Activated CD8-positive, alpha-beta memory T cell treated with anti-CD3 and anti-CD28 coated beads for 48 hours (primary cell): ENCODE measurements around the gene CPNE6.
A peak's percentile ranks its signal among the peaks of the same experiment; 100 is the strongest.
"Not testable (repeated sequence)": the region's sequence is repeated elsewhere in the genome, so short reads cannot be mapped to it uniquely, and the experiment has no call there.

ENCODE experiments used
- DNase-seq, 3 experiments: peaks; one replicate each; pipeline ENCODE4 v3.0.0-alpha.2; 2020; ENCODE audit warnings: low read depth in 2 of 3, low spot score in 2 of 3

Gene CPNE6

DNA sequence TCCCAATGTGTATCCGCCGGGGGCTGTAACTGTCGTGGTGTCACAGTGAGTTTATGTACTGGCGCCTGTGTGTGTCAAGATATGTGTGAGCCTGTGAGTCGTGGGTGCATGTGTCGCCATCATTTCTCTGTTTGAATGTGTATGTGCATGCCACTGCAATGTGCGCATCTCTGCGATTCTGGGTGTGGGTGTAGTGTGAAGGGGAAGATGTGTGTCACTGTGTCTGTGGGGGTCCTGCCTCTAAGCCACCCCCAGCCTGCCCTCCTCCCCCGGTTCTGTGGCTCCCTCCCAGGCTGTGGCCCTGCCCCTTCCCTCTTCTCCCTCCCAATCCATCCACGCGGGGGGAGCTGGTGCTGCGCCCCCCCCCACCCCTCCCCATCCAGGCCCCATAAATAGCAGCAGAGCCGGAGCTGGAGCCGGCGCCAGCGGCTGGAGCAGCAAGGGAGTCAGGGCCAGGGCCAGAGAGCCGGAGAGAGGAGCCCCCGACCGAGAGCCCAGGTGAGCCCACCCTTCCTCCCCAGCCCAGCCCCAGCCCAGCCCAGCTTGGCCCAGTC lies at the start of gene CPNE6:
CPNE6 (plus strand) TSS at position 419 of the 554 bp plus-strand sequence. CDS start 1,375 bp downstream, outside the sequence.
- peak in 1 of 3 experiments; percentile 30 for DNase-seq

DNA sequence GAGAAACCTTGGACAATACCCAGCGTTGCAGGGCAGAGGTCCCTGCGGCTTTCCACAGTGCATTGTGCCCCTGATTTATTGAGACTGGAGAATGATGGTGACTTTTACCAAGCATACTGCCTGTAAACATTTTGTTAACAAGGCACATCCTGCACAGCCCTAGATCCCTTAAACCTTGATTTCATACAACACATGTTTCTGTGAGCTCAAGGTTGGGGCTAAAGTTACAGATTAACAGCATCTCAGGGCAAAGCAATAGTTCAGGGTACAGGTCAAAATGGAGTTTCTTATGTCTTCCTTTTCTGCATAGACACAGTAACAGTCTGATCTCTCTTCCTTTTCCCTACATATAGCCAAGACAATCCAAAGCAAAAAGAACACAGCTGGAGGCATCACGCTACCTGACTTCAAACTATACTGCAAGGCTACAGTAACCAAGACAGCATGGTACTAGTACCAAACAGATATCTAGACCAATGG lies 46.4 kb upstream of the CPNE6 start:
- not testable (repeated sequence) for DNase-seq

DNA sequence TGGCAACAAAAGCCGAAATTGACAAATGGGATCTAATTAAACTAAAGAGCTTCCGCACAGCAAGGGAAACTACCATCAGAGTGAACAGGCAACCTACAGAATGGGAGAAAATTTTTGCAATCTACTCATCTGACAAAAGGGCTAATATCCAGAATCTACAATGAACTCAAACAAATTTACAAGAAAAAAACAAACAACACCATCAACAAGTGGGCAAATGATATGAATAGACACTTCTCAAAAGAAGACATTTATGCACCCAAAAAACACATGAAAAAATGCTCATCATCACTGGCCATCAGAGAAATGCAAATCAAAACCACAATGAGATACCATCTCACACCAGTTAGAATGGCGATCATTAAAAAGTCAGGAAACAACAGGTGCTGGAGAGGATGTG lies 41.7 kb upstream of the CPNE6 start:
- DNase-seq, result not testable (repeated sequence)

DNA sequence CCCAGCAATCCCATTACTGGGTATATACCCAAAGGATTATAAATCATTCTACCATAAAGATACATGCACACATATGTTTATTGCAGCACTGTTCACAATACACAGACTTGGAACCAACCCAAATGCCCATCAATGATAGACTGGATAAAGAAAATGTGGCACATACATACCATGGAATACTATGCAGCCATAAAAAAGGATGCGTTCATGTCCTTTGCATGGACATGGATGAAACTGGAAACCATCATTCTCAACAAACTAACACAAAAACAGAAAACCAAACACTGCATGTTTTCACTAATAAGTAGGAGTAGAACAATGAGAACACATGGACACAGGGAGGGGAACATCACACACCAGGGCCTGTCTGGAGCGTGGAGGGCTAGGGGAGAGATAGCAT lies 40.0 kb upstream of the CPNE6 start:
- not testable (repeated sequence) for DNase-seq

DNA sequence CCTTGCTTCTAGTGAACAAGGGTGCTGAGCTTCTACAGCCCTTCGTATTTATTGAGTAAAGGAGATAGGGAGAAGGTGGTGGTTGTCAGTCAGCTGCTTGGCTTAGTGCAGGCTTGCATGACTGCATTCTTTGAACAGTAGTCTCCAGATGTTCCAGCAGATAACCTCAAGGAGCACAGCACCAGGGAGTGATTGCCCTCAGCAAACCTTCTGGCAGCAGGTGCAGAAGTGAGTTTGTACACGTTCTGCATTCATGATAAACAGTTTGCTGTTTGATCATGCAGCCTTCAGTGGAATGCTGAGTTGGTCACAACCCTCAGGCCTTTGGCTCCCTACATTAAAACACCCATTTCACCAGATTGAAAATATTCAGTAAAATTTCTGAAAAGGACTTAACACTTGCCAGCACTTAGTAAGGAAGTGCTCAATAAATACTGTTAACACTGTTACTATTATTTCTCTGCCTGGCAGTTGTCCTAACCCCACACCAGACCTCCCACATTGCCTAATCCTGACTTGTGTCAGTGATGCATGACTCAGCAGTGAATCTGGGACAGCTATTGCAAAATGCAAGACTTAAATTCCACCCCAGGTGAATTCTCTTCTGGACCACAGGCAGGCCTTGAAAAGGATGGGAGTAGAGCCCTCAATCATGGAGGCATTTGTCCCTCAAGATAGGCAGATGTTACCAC lies 38.5 kb upstream of the CPNE6 start:
- no peak for DNase-seq

DNA sequence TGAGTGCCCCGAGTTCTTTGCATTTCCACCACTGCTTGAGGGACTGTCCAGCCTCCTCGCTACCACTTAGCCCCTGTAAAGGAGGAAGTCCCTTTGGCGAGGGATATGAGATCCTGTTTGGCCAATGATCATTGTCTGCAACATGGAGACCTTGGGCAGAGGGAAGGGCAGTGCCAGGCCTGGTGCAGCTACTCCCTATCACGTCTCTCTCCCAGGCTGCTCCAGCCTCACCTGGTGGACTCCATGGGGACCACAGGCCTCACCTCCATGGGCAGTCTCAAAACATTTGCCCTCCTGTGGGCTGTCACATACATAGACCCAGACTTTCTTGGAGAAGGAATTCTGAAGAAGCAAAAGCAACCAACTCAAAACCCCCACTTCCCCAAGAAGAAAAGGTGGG lies 35.6 kb upstream of the CPNE6 start:
- not testable (repeated sequence) for DNase-seq

DNA sequence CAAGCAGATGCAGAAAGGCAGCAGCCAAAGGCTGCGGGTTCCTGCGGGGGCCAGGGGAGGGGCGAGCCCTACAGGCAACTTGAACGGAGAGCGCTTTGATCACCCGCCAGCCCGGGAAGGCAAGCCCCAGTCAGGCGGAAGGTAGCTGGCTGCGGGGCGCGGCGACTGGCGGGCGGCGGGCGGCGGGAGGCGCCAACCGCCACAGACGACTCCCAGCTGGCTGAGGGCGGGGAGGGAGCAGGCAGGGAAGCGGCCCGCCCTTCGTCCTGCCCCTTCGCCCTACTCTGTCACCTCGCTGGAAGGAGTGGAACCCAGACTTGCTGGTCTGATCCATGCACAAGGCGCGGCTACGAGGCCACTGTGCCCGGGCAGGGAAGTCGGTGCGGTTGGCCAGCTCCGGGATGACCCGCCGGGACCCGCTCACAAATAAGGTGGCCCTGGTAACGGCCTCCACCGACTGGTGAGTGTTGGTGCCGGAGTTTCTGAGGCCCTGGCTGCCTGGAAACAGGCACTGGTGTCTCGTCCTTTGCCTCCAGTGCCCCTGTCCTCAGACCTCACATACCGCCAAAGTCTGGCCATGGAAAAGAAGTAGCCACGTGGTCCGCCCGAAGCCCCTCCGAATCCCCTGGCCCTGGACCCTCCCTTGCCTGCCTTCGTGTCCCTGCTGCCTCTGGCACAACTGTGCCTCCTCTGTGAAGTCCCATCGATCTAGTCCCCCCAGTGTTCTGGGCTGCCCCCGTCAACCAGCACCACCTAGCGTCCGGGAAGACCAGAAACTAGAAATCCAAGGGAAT lies 35.0 kb upstream of the CPNE6 start:
- DNase-seq, result peak in 1 of 3 experiments; percentile 38

DNA sequence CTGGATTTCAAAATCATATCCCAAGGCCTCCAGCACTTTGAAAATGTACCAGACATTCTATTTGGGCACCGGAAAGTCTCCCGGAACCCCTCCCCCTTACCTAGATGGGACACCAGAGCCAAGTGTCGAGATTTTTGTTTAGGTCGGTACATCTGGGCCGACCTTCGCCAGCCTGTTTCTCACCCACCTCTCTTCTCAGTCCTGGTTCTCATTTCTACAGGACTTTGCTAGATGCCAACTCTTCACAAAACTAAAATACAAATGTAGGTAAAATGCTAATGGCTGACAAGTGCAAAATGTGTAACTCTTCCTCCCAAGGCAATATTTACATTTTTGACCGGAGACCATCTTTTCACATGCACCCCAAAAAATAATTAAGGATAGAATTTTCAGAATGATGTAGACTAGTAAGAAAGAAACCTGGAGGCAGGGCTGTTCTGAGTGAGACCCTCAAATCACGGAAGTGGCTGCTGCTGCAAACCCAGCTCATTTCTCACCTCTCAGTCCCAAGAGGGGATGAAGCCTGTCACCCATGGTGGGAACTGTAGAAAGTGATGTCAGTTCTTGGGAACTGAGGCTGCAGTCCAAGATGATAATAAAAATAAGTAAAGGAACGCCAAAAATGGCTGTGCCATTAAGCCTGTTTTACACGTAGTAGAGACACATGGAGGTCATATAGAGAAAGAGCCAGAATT lies 34.3 kb upstream of the CPNE6 start:
- DNase-seq, result not testable (repeated sequence)

DNA sequence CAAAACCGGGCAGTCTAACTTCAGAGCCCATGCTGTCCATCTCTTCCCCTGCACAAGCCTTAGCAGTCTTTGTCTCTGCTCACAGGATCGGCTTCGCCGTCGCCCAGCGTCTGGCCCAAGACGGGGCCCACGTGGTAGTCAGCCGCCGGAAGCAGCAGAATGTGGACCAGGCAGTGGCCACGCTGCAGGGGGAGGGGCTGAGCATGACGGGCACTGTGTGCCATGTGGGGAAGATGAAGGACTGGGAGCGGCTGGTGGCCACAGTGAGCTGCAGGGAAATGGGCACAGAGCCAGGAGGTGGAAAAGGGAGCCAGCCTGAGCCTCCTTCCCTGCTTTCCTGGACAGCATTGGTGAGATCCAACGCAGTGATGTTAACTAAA lies 33.7 kb upstream of the CPNE6 start:
- DNase-seq, result no peak

DNA sequence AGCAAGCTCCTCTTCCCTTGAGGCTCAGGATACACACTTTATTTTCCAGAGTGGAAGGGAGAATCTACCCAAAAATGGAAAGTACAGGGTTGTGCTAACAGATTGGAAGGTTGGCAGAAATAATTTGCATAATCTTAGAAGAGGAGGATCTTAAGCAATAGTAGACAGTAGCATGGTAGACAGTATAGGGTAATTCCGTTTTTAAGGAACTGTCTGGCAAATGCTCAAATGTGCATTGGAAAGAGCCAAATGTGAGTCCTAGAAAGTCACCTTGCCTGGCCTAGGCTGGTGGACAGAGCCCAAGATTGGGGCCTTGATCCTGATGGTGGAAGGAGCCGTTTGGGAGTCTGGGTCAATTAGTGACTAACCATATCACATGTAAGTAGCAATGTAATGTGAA lies 32.7 kb upstream of the CPNE6 start:
- DNase-seq, result no peak

DNA sequence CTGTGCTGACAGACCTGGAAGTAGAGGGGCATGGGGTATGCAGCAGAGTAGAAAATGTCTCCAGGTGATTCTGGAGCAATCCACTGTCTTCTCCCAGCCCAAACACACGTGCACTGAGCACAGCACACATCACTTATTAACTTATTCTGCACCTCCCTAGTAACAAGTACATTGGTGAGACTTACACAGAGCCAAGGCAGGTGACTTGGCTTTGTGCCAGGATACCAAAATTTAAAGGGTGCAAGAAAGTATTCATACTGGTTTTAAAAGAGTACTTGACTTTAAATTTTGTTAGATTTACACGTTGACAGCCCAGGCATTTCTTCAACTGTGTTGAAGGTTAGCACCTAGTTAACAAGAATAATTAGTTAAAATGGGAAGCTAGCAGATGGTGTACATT lies 30.7 kb upstream of the CPNE6 start:
- DNase-seq, result no peak

DNA sequence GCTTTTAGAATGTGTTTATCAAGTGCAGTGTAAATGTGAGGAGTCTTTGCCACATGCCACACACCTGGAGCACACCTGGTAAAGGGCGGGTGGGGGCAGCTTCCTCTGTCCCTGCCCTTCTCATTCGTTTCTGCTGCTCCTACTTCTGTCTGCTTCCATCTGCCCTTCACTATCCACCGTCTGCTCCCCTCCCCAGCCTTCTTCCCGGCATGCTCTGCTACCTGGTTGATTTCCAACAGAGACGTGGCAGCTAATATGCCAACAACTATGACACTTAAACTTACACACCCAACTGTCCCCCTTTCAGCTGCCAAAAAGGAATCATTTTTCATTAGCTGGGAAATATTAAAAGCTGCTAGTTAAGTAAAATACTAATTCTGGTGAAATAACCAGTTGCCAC lies 28.6 kb upstream of the CPNE6 start:
- DNase-seq, result no peak

DNA sequence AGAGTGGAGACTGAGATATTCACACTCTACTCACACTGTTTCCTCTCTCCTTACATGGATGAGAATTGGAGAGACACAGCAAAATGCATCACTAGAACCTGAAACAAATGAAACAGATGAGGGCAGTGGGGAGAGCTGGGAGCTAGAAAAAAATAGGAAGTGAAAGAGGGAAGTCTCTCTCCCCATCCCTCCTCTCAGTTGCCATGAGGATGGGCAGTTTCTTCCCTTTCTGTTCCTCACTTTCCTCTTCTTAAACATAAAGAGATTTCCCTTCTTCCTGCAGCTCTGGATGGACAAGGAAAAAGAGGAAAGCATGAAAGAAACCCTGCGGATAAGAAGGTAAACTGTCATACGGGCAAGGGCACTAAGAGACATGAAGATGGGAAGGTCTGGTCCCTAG lies 22.4 kb upstream of the CPNE6 start:
- DNase-seq, result not testable (repeated sequence)

DNA sequence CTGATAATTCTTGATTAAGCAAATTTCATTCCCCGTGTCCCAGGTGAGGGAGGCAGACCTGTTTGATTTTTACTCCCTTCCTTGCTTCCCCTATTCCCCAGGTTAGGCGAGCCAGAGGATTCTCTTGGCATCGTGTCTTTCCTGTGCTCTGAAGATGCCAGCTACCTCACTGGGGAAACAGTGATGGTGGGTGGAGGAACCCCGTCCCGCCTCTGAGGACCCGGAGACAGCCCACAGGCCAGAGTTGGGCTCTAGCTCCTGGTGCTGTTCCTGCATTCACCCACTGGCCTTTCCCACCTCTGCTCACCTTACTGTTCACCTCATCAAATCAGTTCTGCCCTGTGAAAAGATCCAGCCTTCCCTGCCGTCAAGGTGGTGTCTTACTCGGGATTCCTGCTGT lies 20.6 kb upstream of the CPNE6 start:
- DNase-seq, result not testable (repeated sequence)

DNA sequence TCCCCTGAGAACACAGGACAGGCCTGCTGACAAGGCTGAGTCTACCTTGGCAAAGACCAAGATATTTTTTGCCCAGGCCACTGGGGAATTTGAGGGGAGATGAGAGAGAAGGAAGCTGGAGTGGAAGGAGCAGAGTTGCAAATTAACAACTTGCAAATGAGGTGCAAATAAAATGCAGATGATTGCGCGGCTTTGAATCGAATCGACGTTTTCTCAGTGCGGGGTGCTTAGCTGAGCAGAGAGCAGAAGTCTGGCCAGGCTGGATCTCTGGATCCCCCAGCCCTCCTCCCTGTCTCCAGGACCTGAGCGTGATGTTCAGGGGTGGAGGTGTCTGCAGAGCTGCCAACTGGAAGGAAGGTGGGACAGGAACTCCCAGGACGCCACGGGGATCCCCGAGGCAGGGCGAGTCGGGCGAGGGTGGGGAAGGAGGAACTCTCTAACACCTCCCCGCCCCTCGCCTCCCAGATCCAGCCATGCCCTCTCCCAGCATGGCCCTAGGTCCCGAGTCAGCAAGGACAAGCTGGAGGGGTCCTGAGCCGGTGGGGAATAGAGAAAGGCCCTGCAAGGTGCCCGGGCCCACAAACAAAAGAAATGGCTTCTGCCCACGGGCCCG lies 20.1 kb upstream of the CPNE6 start:
- DNase-seq, result no peak

DNA sequence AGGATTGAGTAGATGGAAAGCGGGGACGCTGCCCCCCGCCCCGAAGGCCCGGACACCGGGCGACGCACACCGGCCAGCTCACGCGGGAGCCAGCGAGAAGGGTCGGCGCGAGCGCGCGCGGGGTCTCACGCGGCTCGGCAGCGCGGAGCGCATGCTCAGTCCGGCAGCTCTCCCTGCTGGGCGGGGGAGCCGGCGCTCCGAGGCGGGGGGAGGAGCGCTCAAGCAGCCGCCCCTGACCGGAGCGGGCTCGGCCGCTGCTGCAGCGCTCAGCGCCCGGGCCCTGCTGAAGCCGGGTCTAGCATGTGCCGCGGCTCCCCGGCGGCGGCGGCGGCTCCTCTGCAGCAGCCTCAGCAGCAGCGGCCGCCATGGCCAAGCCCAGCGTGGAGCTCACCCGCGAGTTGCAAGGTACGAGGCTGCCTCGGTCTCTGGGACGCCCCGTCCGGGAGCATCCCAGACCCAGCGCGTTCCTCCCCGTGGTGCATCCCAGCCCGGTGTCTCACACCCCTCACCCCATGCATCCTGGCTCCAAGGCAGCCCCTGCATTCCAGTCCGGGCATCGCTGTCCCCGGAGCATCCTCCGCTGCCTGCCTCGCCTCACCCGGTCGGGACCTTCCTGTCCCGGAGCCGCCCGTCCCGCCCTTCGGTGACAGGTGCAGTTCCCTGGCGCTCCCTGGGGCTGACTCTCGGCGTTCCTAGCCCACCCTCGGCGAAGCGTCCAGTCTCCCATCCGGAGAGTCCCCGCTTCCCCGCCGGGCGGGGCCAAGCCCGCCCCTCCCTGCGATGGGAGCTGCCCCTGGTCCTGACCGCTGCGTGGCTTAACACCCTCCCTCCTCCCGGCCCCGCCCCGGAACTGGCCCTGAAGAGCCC lies 19.3 kb upstream of the CPNE6 start, which contains the start of gene CARMIL3:
CARMIL3 (plus strand) TSS at position 221 of the 867 bp plus-strand sequence; CDS start at position 366, 145 bp downstream.
- peak in 2 of 3 experiments; percentile 46 to 48 for DNase-seq

DNA sequence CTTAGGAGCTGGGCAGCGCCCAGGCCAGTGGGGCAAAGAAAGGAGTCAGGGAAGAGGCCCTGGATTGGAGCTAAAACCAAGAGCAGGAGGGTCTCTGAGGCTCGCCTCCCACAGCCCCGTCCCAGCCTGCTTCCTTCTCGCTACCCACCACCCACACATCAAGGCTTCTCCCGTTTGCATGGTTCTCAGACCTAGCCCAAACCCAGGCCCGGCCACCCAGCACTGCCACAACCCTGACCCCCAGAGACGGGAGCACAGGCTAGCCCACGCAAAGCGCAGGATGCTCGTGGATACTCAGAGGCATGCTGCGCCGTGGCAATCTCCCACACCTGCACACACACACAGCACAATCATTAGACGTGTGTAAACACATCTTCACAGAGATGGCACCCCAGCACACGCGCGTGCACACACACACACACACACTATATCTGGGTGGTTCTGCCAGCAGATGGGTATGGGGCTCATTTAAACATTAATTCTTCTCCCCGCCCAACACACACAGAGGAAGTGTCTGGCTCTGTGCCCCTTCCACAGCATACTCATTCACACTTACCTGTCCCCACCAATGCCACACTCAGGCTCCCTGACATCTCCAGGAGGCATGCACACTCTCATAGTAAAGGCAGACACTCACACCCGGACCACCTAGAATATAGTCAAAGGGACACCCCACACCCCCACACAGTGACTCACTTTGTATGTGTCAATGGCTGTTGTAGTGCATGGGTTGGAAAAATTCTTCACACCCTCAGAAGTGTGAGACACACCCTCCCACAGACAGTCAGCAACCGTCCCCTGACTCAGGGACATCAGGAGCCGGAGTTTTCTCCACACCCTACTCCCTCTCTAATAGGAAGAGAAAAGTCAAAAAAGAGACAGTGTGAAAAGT lies 18.5 kb upstream of the CPNE6 start:
- peak in 1 of 3 experiments; percentile 52 for DNase-seq

DNA sequence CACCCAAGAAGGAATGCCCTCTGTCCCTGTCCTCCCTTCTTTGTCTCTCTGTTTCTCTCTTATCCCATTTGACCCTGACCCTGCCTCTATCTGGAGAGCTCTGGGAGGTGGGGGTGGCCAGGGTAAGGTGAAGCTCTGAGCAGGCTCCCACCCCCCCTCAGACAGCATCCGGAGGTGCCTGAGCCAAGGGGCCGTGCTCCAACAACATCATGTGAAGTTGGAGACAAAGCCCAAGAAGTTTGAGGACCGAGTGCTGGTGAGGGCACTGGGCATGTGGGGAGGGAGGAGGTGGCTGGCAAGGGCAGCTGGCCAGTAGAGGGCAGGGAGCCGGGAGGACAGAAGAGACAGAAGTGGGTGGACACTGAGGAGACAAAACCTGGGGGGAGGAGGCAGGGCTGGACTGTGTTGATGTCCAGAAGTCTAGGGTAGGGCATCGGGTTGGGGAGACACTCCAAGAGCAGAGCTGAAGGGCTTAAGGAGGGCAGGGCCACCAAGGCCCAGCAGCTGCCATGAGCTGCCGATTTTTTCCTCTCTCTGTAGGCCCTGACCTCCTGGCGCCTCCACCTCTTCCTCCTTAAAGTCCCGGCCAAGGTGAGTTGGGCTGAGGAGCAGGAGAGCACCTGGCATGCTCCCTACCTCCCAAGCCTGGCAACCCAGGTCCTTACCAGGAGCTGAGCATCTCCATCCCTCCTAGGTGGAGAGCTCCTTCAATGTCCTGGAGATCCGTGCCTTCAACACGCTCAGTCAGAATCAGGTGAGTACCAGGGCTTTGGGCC lies 17.6 kb upstream of the CPNE6 start:
- no peak for DNase-seq
